SKM-1 (cell line): Measurements from ENCODE around the gene ANO2.

Experiments used
- DNase-seq: peaks from one replicate; lab custom pipeline; 2025; ENCODE audit not compliant: unreplicated experiment; lab: John Stamatoyannopoulos, UW

The ANO2 gene

GRCh38 chr12:5736016-5736415, 209.0 kb downstream of the ANO2 start:
- no peak for DNase-seq

GRCh38 chr12:5733916-5734315, 211.1 kb downstream of the ANO2 start:
- DNase-seq, result no peak

- no peak for DNase-seq
Measured at GRCh38 chr12:5733136-5733755, 211.8 kb downstream of the ANO2 start.

GRCh38 chr12:5730962-5731361, 214.1 kb downstream of the ANO2 start:
- DNase-seq, result no peak

GRCh38 chr12:5723711-5724252, 221.3 kb downstream of the ANO2 start:
- no peak for DNase-seq

- DNase-seq, result no peak
Measured at GRCh38 chr12:5723071-5723470, 222.0 kb downstream of the ANO2 start.

- DNase-seq, result no peak
Measured at GRCh38 chr12:5720381-5721005, 224.6 kb downstream of the ANO2 start.

- no peak for DNase-seq
Measured at GRCh38 chr12:5718680-5719079, 226.4 kb downstream of the ANO2 start.

- no peak for DNase-seq
Measured at GRCh38 chr12:5718073-5718472, 227.0 kb downstream of the ANO2 start.

- no peak for DNase-seq
Measured at GRCh38 chr12:5716976-5717375, 228.1 kb downstream of the ANO2 start.

- DNase-seq, result no peak
Measured at GRCh38 chr12:5716201-5716600, 228.9 kb downstream of the ANO2 start.

- no peak for DNase-seq
Measured at GRCh38 chr12:5715021-5715420, 230.0 kb downstream of the ANO2 start.

- DNase-seq, result no peak
Measured at GRCh38 chr12:5713599-5714081, 231.4 kb downstream of the ANO2 start.

GRCh38 chr12:5710260-5710878, 234.7 kb downstream of the ANO2 start:
- DNase-seq, result no peak

GRCh38 chr12:5708371-5708770, 236.7 kb downstream of the ANO2 start:
- no peak for DNase-seq

GRCh38 chr12:5706247-5706646, 238.8 kb downstream of the ANO2 start:
- DNase-seq, result no peak

GRCh38 chr12:5705791-5706190, 239.3 kb downstream of the ANO2 start:
- DNase-seq, result no peak

GRCh38 chr12:5694759-5695409, 250.2 kb downstream of the ANO2 start:
- DNase-seq, result no peak

GRCh38 chr12:5692850-5693249, 252.2 kb downstream of the ANO2 start:
- DNase-seq, result no peak

- no peak for DNase-seq
Measured at GRCh38 chr12:5691943-5692342, 253.1 kb downstream of the ANO2 start.

- DNase-seq, result no peak
Measured at GRCh38 chr12:5690240-5690639, 254.8 kb downstream of the ANO2 start.

- DNase-seq, result no peak
Measured at GRCh38 chr12:5689773-5690172, 255.3 kb downstream of the ANO2 start.
